NCI-H1930 (cell line): ENCODE data around the gene APBB2.

Experiments
- DNase-seq, 2 experiments: peaks; one replicate each; lab custom pipeline; 2025; lab: John Stamatoyannopoulos, UW

APBB2 gene

GRCh38 chr4:41189076-41189475 lies 25.3 kb downstream of the APBB2 start:
- DNase-seq, result no peak

DNA sequence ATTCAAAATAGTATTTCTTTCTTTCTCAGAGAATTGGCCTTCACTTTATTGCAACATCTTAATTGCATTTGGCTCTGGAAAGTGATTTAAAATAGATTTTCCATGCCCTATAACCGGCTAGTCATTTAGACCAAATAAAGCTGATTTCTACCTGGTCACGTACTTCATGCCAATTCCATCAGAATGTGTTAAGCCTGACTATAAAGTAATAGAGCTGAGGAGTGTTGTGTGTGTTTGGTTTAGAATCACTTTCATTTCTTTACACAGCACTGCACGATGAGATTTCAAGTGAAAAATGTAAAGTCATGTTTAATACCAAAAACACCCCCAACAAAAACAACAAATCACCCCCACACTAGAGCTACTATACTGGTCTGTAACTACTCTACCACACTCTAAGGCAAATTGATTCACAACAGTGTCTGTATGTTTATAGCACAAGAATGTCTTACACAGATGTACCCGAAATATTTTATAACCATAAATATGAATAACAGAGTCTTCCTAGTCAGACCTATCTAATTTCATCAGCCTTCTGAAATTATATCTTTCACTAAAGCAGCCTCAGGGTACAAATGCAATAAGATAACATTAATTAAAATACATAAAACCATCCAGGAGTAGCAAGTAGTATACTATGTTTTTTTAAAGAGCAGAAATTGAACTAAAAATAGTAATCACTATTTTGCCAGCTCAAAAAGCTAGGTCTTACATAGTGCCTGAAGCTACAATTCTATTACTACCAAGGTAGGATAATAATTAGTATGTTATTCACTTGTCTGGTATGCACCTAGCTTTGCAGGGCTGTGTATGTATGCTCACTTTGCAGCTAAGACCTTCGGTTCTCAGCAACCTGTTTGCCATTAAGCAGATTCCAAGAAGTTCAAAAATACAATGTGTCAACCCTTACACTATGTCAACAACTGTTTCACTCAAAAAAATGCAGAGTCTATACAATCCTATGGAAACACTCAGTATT lies 28.4 kb downstream of the APBB2 start:
- DNase-seq, result no peak

DNA sequence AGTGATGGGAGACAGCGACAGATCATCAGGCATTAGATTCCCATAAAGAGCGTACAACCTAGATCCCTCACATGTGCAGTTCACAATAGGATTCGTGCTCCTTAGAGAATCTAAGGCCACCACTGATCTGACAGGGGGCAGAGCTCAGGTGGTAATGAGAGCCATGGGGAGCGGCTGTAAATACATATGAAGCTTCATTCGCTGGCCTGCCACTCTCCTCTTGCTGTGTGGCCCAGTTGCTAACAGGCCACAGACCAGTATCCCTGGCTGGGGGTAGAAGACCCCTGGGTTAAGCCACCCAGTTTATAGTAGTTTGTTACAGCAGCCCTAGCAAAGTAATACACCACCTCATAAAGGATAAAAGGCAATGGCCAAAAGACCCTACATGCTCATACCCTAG lies 30.3 kb downstream of the APBB2 start:
- no peak for DNase-seq

DNA sequence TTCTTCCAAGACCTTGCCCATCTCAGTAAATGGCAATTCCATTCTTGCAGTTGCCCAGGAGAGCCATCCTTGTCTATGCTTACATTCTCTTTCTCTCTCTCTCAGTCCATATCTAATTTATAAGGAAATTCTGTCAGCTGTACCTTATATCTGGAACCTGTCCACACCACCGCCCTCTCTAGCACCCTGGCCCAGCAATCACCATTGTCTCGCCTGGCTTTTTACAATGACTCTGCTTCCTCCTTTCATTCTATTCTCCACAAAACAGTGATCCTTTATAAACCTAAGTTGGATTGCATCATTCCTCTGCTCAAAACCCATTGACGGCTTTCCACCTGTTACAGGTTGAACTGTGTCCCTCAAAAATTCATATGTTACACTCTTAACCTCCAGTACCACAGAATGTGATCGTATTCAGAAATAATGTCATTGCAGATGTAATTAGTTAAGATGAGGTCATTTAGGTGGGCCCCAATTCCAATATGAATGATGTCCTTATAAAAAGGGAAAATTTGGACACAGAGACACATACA lies 31.3 kb downstream of the APBB2 start:
- DNase-seq, result no peak

DNA sequence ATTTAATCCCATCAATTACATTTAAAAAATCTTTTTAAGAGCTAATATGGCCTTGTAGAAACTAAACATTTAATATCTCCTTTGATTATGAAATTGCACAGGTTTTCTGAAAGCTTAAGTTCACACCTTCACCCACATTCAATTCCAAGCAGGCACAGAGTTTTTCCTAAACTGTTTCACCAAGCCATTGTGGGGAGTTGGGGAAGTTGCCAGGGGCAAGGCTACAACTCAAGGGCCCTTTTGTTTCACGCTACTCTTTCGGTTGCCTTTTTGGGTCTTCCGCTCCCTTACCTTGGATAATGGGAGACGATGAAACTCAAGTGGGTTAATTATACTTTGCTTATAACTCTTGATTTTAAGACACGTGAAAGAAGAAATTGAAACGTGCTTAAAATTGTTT lies 33.3 kb downstream of the APBB2 start:
- no peak for DNase-seq

GRCh38 chr4:41179498-41180195 lies 34.7 kb downstream of the APBB2 start:
- DNase-seq, result no peak

GRCh38 chr4:41178372-41179370 lies 35.7 kb downstream of the APBB2 start:
- no peak for DNase-seq

GRCh38 chr4:41177016-41177415 lies 37.3 kb downstream of the APBB2 start:
- DNase-seq, result no peak

DNA sequence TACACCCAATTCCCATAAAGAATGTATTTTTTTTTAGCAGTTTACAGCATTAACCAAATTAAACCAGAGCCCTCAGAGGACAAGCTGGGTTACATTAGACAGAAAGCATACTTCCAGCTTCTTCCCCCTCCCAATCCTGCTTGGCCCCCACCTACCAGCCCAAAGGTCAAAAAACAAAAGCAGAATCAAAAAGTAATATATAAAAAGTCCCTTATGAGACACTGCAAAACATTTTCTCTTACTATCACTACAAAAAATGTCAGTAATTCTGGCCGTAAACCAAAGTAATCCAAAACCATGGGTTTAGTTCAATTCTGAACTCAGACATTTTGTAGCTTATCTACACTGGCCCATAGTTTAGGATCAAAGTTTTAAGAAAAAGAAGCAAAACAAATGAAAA lies 38.0 kb downstream of the APBB2 start:
- no peak for DNase-seq

DNA sequence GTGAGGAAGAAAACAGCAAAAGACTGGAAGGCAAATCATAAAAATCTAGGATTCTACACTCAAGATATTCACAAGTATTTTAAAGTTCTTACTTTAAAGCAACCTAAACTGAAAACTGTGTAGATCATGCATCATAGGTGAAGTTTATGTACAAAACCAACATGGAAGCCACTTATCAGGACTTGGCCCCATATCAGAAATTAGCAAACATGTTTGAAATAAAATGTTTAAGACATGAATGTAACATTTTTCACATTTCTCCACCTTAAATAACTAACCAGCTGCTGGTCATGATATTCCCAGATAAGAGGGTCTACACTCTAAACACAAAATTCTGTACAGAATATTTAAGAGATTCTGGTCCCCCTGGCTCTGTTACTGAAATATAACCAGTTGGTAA lies 38.5 kb downstream of the APBB2 start:
- DNase-seq, result no peak

GRCh38 chr4:41174444-41174843 lies 39.9 kb downstream of the APBB2 start:
- DNase-seq, result no peak

DNA sequence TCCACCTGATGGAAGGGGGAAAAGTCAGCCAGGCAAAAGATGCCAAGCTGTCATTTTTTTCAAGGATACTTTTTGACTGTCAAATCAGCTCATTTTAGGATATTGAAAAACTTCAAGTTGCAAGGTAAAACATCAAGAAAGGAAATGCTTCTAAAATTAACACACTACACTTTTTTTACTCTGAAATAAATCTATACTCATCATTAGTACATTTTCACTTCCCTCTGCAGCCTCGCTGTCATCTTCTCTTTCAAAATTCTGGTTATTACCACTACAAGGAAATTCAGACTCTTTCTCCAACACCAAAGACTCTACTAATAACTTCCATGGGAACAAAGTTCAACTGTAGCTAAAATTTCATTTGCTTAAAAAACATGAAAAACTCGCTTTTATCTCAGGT lies 41.6 kb downstream of the APBB2 start:
- DNase-seq, result no peak

DNA sequence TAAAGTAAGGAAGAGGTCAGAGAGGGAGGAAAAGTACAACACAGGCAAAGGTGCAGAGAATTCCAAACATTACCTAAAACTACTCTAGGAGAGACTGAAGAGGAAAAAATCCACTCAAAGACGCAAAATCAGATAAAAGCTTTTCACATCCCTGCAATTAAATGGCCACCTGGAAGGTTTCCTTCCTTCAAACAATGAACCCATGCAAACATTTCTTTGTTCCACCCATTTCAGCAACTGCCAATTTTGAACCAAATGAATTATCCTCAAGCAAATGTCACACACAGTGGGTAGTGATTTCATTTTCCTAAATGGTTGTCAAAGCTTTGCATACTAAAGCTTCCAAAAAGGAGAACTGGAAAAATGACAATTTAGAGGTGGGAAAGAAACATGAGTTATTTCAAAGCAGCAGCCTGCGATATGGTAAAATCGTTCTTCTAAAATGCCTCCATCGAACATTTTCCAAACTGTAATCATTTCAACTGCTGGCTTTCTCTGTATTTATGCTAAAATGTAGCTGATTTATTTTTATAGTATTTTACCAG lies 45.0 kb downstream of the APBB2 start:
- no peak for DNase-seq

DNA sequence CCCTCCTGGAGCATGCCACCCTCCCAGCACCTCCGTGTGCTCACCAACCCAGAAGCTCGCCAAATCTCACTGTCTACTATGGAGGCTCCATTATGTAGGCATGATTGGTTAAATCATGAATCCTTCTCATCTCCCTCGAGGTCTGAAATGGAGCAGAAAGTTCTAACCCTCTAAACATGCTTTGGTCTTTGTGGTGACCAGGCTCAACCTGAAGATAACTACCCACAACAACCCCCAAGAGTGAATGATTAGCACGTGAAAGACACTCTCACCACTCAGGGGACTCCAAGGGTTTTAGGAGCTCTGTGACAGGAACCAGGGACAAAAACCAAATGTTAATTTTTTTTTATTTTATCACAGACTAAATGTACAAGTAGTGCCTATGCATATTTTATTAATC lies 47.2 kb downstream of the APBB2 start:
- DNase-seq, result no peak

- no peak for DNase-seq
Measured at GRCh38 chr4:41164405-41164804, 49.9 kb downstream of the APBB2 start.

DNA sequence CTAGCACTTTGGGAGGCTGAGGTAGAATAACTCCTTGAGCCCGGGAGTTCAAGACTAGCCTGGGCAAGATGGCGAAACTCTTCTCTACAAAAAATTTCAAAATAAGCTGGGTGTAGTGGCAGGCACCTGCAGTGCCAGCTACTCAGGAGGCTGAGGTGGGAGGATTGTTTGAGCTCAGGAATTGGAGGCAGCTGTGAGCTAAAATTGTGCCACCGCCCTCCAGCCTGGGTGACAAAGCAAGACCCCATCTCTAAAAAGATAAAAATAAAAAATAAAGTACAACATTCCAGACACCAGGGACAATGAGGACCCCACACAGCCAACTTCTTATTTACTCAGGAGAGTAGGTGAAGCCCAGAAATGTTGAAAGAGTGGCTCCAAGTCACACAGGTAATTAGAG lies 53.0 kb downstream of the APBB2 start:
- DNase-seq, result no peak

DNA sequence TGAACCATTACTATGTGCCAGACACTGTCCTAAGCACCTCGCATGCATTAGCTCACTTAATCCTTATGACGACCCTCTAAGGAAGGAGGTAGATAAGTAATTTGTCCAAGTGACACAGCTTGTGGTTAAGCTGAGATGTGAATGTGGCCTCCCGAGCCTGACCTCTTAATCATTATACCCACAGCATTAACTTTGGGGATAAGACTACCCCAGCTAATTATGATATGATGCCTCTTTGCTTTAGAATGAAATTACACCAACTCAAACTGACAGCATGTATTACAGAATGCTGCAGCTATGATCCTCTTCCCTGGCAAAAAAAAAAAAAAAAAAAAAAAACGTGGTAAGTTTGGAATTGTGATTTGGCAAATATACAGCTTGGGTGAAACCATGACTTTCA lies 53.5 kb downstream of the APBB2 start:
- DNase-seq, result no peak

- DNase-seq, result no peak
Measured at GRCh38 chr4:41160012-41160789, 54.1 kb downstream of the APBB2 start.

GRCh38 chr4:41158756-41159155 lies 55.6 kb downstream of the APBB2 start:
- DNase-seq, result no peak

DNA sequence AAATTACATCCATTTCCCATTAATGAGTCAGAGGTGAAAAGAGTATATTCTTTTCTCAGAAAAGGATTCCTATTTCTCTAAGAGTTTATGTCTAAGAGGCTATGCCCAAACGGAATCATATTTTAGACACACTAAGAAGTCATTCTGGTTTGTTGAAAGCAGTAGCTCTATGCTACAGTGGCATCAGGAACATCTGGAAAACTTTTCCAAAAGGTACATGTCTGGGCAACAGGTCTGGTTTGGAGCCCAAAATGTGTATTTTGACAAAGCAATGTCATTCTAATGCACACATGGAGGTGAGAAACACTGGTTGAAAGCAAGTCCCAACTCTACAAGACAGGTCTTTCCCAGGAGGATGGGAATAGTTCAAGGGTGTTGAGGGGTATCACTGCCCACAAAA lies 56.1 kb downstream of the APBB2 start:
- no peak for DNase-seq

- no peak for DNase-seq
Measured at GRCh38 chr4:41157009-41157408, 57.3 kb downstream of the APBB2 start.
